COLO668 (cell line): ENCODE measurements around the gene TMEM215.
"Not testable (repeated sequence)": the region's sequence is repeated elsewhere in the genome, so short reads cannot be mapped to it uniquely, and the experiment has no call there.

Source experiments
- DNase-seq: peaks from one replicate; lab custom pipeline; 2025; ENCODE audit not compliant: unreplicated experiment; lab: John Stamatoyannopoulos, UW

Gene TMEM215

GRCh38 chr9:32783168-32783891 is at the start of gene TMEM215:
Gene TMEM215, plus strand, starts transcription at chr9:32783540. Its CDS starts 644 bp downstream, at chr9:32784184.
- no peak for DNase-seq

GRCh38 chr9:32735476-32735875 is 47.9 kb upstream of the TMEM215 start:
- no peak for DNase-seq

- DNase-seq = no peak
Measured at GRCh38 chr9:32737378-32737777, 46.0 kb upstream of the TMEM215 start.

- DNase-seq = no peak
Measured at GRCh38 chr9:32738501-32739172, 44.7 kb upstream of the TMEM215 start.

GRCh38 chr9:32741706-32742105 is 41.6 kb upstream of the TMEM215 start:
- no peak for DNase-seq

GRCh38 chr9:32742296-32742695 is 41.0 kb upstream of the TMEM215 start:
- DNase-seq = no peak

- no peak for DNase-seq
Measured at GRCh38 chr9:32748013-32748412, 35.3 kb upstream of the TMEM215 start.

GRCh38 chr9:32755730-32756129 is 27.6 kb upstream of the TMEM215 start:
- DNase-seq = no peak

GRCh38 chr9:32764139-32764538 is 19.2 kb upstream of the TMEM215 start:
- DNase-seq = no peak

- no peak for DNase-seq
Measured at GRCh38 chr9:32775283-32775682, 8.1 kb upstream of the TMEM215 start.

GRCh38 chr9:32776201-32776600 is 7.1 kb upstream of the TMEM215 start:
- no peak for DNase-seq

- no peak for DNase-seq
Measured at GRCh38 chr9:32782476-32783167, 718 bp upstream of the TMEM215 start.

GRCh38 chr9:32787816-32788215 is 4.5 kb downstream of the TMEM215 start:
- DNase-seq = no peak

GRCh38 chr9:32796015-32796414 is 12.7 kb downstream of the TMEM215 start:
- not testable (repeated sequence) for DNase-seq

GRCh38 chr9:32801530-32801929 is 18.2 kb downstream of the TMEM215 start:
- no peak for DNase-seq

GRCh38 chr9:32807217-32807616 is 23.9 kb downstream of the TMEM215 start:
- DNase-seq = no peak

- no peak for DNase-seq
Measured at GRCh38 chr9:32811246-32811645, 27.9 kb downstream of the TMEM215 start.

- no peak for DNase-seq
Measured at GRCh38 chr9:32820322-32820721, 37.0 kb downstream of the TMEM215 start.

- no peak for DNase-seq
Measured at GRCh38 chr9:32823101-32823500, 39.8 kb downstream of the TMEM215 start.

- no peak for DNase-seq
Measured at GRCh38 chr9:32823551-32823950, 40.2 kb downstream of the TMEM215 start.

GRCh38 chr9:32825203-32825602 is 41.9 kb downstream of the TMEM215 start:
- DNase-seq = no peak

GRCh38 chr9:32828861-32829260 is 45.5 kb downstream of the TMEM215 start:
- no peak for DNase-seq
